GM12878 (cell line): ENCODE results near the gene RECQL5. TPM values are rescaled to one million over a fixed set of nuclear protein-coding genes. Genes with fewer than 3 reads are reported as not detected.

ENCODE experiments used
- ATAC-seq: fragments of 200-7000 bp; cut with Tn5 transposase; 3 replicates; pipeline ENCODE4 v1.9.1; 2020; ENCODE audit warnings: mild to moderate bottlenecking, moderate library complexity
- BruUV-seq: library from RNA; stranded (reverse); fragments of 400-500 nt; replicated peaks from 2 replicates; lab custom pipeline; 2021; lab: Mats Ljungman, UMichigan
- CTCF ChIA-PET: fragments of 300-600 bp; sonication (Branson Sonifier 250); formaldehyde crosslinking; extraction: SDS; loops from one replicate; lab custom pipeline; 2021; ENCODE audit warnings: inconsistent platforms; lab: Yijun Ruan, JAX
- POLR2A ChIA-PET: fragments of 350-600 bp; formaldehyde crosslinking; extraction: SDS; loops from one replicate; lab custom pipeline; 2021; ENCODE audit warnings: inconsistent platforms; lab: Charles Lee
- RAD21 ChIA-PET: fragments of 300-600 bp; sonication (Branson Sonifier 250); formaldehyde crosslinking; loops from one replicate; lab custom pipeline; 2023; ENCODE audit warnings: antibody characterized with exemption; ENCODE audit not compliant: unreplicated experiment; lab: Charles Lee
- SMC1A ChIA-PET: fragments of 300-600 bp; sonication (Branson Sonifier 250); formaldehyde crosslinking; loops from one replicate; lab custom pipeline; 2023; ENCODE audit not compliant: unreplicated experiment, uncharacterized antibody; lab: Charles Lee
- DNase-seq: peaks from one replicate; pipeline ENCODE4 v3.0.0-alpha.2; 2011; ENCODE audit warnings: low read depth, low spot score
- FAIRE-seq: peaks from 3 replicates; lab custom pipeline; 2011; peaks lifted over from hg19 to GRCh38; lab: Jason Lieb, UNC
- H2AFZ ChIP-seq: 2 replicates; pipeline ENCODE4 v1.6.0; 2011; ENCODE audit warnings: low read depth, low read length, control low read depth; ENCODE audit not compliant: control insufficient read depth
- H3K27ac ChIP-seq: 2 replicates; pipeline ENCODE4 v1.5.1; 2011; ENCODE audit warnings: control low read depth; ENCODE audit not compliant: control insufficient read depth, insufficient read depth
- H3K27me3 ChIP-seq, 2 experiments: replicated peaks in 1 of 2; 2 replicates each; pipeline versions ENCODE4 v1.6.0 to v1.6.1; 2011; ENCODE audit warnings: low read length in 1 of 2; ENCODE audit not compliant: control insufficient read depth in 2 of 2, insufficient read depth in 2 of 2
- H3K36me3 ChIP-seq, 2 experiments: 2 replicates each; pipeline ENCODE4 v1.5.1; 2011; ENCODE audit warnings: low read length in 1 of 2; ENCODE audit not compliant: control insufficient read depth in 2 of 2, insufficient read depth in 2 of 2
- H3K4me1 ChIP-seq: 2 replicates; pipeline ENCODE4 v1.6.1; 2011; ENCODE audit warnings: mild to moderate bottlenecking, low read length, moderate library complexity, mixed read lengths; ENCODE audit not compliant: control insufficient read depth, insufficient read depth
- H3K4me2 ChIP-seq: 2 replicates; pipeline ENCODE4 v1.6.0; 2011; ENCODE audit warnings: control low read depth; ENCODE audit not compliant: control insufficient read depth, insufficient read depth
- H3K4me3 ChIP-seq: fragments of 200-600 bp; sonication (generic); 2 replicates; pipeline ENCODE4 v1.5.1; 2016
- H3K79me2 ChIP-seq: 2 replicates; pipeline ENCODE4 v1.6.0; 2011; ENCODE audit warnings: low read length; ENCODE audit not compliant: control insufficient read depth, insufficient read depth
- H3K9ac ChIP-seq: 2 replicates; pipeline ENCODE4 v1.8.0; 2011; ENCODE audit warnings: low read length, control low read depth, mixed read lengths; ENCODE audit not compliant: control insufficient read depth, insufficient read depth
- H3K9me3 ChIP-seq: replicated peaks from 3 replicates; pipeline ENCODE4 v1.5.1; 2011; ENCODE audit warnings: mild to moderate bottlenecking, low read length; ENCODE audit not compliant: control insufficient read depth, insufficient read depth
- H4K20me1 ChIP-seq: 2 replicates; pipeline ENCODE4 v1.6.0; 2011; ENCODE audit not compliant: control insufficient read depth, insufficient read depth
- BHLHE40 ChIP-seq, 2 experiments: fragments of 450-650 bp in 1 of 2; IDR thresholded peaks; 2 replicates each; pipeline ENCODE4 v1.6.1; 2011 to 2017; ENCODE audit warnings: low read depth in 2 of 2, borderline replicate concordance in 1 of 2, improper control_type of control experiment in 1 of 2, low read length in 1 of 2, mild to moderate bottlenecking in 1 of 2
- CBX5 ChIP-seq: sonication (generic); IDR thresholded peaks from 2 replicates; pipeline ENCODE4 v1.6.1; 2016; ENCODE audit warnings: low read depth, moderate library complexity, mild to moderate bottlenecking, inconsistent platforms
- CHD2 ChIP-seq: IDR thresholded peaks from 2 replicates; pipeline ENCODE4 v1.6.1; 2011; ENCODE audit warnings: low read depth, low read length, improper control_type of control experiment, borderline replicate concordance
- DPF2 ChIP-seq: fragments of 450-650 bp; IDR thresholded peaks from 2 replicates; pipeline ENCODE4 v1.6.1; 2017; ENCODE audit warnings: mild to moderate bottlenecking
- HCFC1 ChIP-seq: fragments of 150-350 bp; IDR thresholded peaks from 2 replicates; pipeline ENCODE4 v1.6.1; 2014; ENCODE audit warnings: low read length
- HSF1 ChIP-seq: fragments of 150-350 bp; IDR thresholded peaks from 2 replicates; pipeline ENCODE4 v1.6.1; 2014; ENCODE audit warnings: mild to moderate bottlenecking, low read depth, low read length
- KDM1A ChIP-seq: fragments of 200-600 bp; sonication (generic); IDR thresholded peaks from 2 replicates; pipeline ENCODE4 v1.6.1; 2016; ENCODE audit warnings: borderline replicate concordance
- KLF5 ChIP-seq: fragments of 450-650 bp; IDR thresholded peaks from 2 replicates; pipeline ENCODE4 v1.6.1; 2014; ENCODE audit warnings: mild to moderate bottlenecking; ENCODE audit not compliant: partially characterized antibody
- PAX5 ChIP-seq: IDR thresholded peaks from 2 replicates; pipeline ENCODE4 v1.6.1; 2011; ENCODE audit warnings: low read depth, low read length, borderline replicate concordance
- RB1 ChIP-seq: fragments of 450-650 bp; formaldehyde crosslinking; IDR thresholded peaks from 2 replicates; pipeline ENCODE4 v1.6.1; 2017; ENCODE audit warnings: mild to moderate bottlenecking, borderline replicate concordance
- RFX5 ChIP-seq: IDR thresholded peaks from 2 replicates; pipeline ENCODE4 v1.6.1; 2011; ENCODE audit warnings: low read depth, low read length, improper control_type of control experiment
- SIX5 ChIP-seq: IDR thresholded peaks from 2 replicates; pipeline ENCODE4 v1.6.1; 2011; ENCODE audit warnings: mild to moderate bottlenecking, low read depth, low read length, moderate library complexity; ENCODE audit not compliant: severe bottlenecking
- SMARCA5 ChIP-seq: fragments of 450-650 bp; IDR thresholded peaks from 2 replicates; pipeline ENCODE4 v1.6.1; 2017; ENCODE audit warnings: mild to moderate bottlenecking
- TCF7 ChIP-seq: IDR thresholded peaks from 2 replicates; pipeline ENCODE4 v1.6.1; 2014; ENCODE audit warnings: antibody characterized with exemption, borderline replicate concordance
- YY1 ChIP-seq: IDR thresholded peaks from 2 replicates; pipeline ENCODE4 v1.6.1; 2011; ENCODE audit warnings: low read depth, mild to moderate bottlenecking, low read length
- ZNF207 ChIP-seq: fragments of 450-650 bp; IDR thresholded peaks from 2 replicates; pipeline ENCODE4 v1.6.1; 2014; ENCODE audit warnings: antibody characterized with exemption, mild to moderate bottlenecking, borderline replicate concordance
- WGBS: methylation state at CpG from one replicate; pipeline ENCODE4 v1.1.6; 2016; ENCODE audit warnings: low lambda C conversion rate; ENCODE audit not compliant: insufficient replicate concordance, insufficient coverage; ENCODE audit errors: missing lambda C conversion rate; 5-methylcytosine and 5-hydroxymethylcytosine counted together
- in situ Hi-C: fragments of 300-500 bp; cut with MboI; formaldehyde crosslinking; loops from 9 replicates; pipeline ENCODE4 v1.14.3; 2018; ENCODE audit warnings: mixed read lengths
- intact Hi-C: fragments of 100-400 bp; cut with micrococcal nuclease; formaldehyde crosslinking; loops from one replicate; pipeline ENCODE4 v1.14.2; 2022; ENCODE audit not compliant: unreplicated experiment
- polyA plus RNA-seq, 11 experiments: library from polyadenylated mRNA; depleted of rRNA in 4 of 11; unstranded in 6 of 11; stranded (reverse) in 5 of 11; fragments of >200 nt; fragmentation: Nextera tagmentation in 4 of 11; fragmentation: Illumina TruSeq in 1 of 11; extraction: Ambion mirVana in 4 of 11; extraction: Trizol in 1 of 11; gene quantifications; 1 replicate in 1 of 11; 2 replicates in 10 of 11; pipeline versions ENCODE4 v1.2.1 to v1.2.3, GENCODE V29; 2011 to 2016; ENCODE audit warnings: inconsistent platforms in 2 of 11, missing spikeins in 2 of 11, low read depth in 1 of 11
- total RNA-seq, 4 experiments: library from RNA; depleted of rRNA in 3 of 4; stranded (reverse); fragments of >200 nt in 3 of 4; fragmentation: Illumina TruSeq in 1 of 4; extraction: Trizol in 1 of 4; gene quantifications; 2 replicates each; pipeline versions ENCODE4 v1.2.1 to v1.2.3, GENCODE V29; 2013 to 2021

The RECQL5 gene
- total and polyA plus RNA-seq, 10 of the 15 experiments (the other 5 are each of a cell fraction or from before 2014, with no cell fraction given) = 3.6 to 30.6 (median 20.1) TPM

- TF ChIP-seq BHLHE40 (IDR thresholded peaks at IDR 0.05; ENCODE audit: borderline replicate concordance in 1 of 2, low read depth in 2 of 2, low read length in 1 of 2) (0 out of 4 replicates have a peak, but pooled peaks of 1 of the 2 experiments have one; percentile 34), SIX5 (peak; percentile 46), RB1 (no peak), RFX5 (no peak), KDM1A (no peak), SMARCA5 (no peak)
These were observed 33.2 kb downstream of the RECQL5 start (continued) for GRCh38 chr17:75633486-75634375.

GRCh38 chr17:75632863-75633485 lies 34.0 kb downstream of the RECQL5 start, which contains the start of gene SMIM5:
TSS of gene SMIM5 (plus strand) at chr17:75633434. CDS start at chr17:75640202, 6,768 bp downstream.
- no TSS peak for BruUV-seq
- DNase-seq = no peak
- H3K9ac ChIP-seq = no peak within 1 kb of the TSS; the same call in 1 of the 2 replicates
- ChIA-PET RAD21 (interaction anchor here (0.6 to 6.3 kb wide), 20 partner anchors 12 to 206 kb away, joined by 3 to 148 read pairs (median 6); partner anchors contain the start of genes LLGL2 and TSEN54), CTCF (interaction anchor here (0.6 to 13.0 kb wide), 43 partner anchors 9 to 470 kb away, joined by 3 to 349 read pairs (median 5); partner anchors contain the start of genes GALK1, RECQL5, SAP30BP and SLC25A19), SMC1A (interaction anchor here (0.8 to 4.3 kb wide), 17 partner anchors 9 to 129 kb away, joined by 3 to 44 read pairs (median 7); partner anchors contain the start of genes RECQL5 and SAP30BP), POLR2A (interaction anchor here (0.5 to 1.9 kb wide), 8 partner anchors 13 to 337 kb away, joined by 3 to 8 read pairs (median 4); a partner anchor contains a TSS)
- intact Hi-C loops (loop anchor here (1.0 kb wide), 1 partner anchor 117 kb away; no protein-coding TSS in a partner anchor), in situ Hi-C loops (loop anchor here (10.0 kb wide), 1 partner anchor 112 kb away; no protein-coding TSS in a partner anchor)
- H3K27ac ChIP-seq = no peak within 1 kb of the TSS
- H3K79me2 ChIP-seq = no peaks in the 10 kb centered on the region
- no peak within 1 kb of the TSS for H3K4me3 ChIP-seq
- H3K4me1 ChIP-seq = peaks cover 8% of the 10 kb centered on the region
- 25% methylated on average over 19 of the region's 19 CpGs for whole genome bisulfite sequencing
- no peak within 1 kb of the TSS for H2AFZ ChIP-seq
- no peaks in the 10 kb centered on the region; the same call in 1 of the 2 replicates for H4K20me1 ChIP-seq
- peak; percentile 56 for FAIRE-seq
- H3K36me3 ChIP-seq = peaks cover 0 to 2% of the 10 kb centered on the region in 2 experiments; a peak in 2 of 4 replicates
- no peaks in the 10 kb centered on the region for H3K9me3 ChIP-seq
- no peak within 1 kb of the TSS for H3K4me2 ChIP-seq
- peak; percentile 97 for ATAC-seq
- H3K27me3 ChIP-seq = no peaks in the 10 kb centered on the region
- no peak for TF ChIP-seq TCF7
- TF ChIP-seq DPF2 = no peak
- no peak for TF ChIP-seq KLF5
- no peak for TF ChIP-seq CBX5
- no peak for TF ChIP-seq ZNF207
- TF ChIP-seq HCFC1 = no peak
- TF ChIP-seq CHD2 = no peak
- TF ChIP-seq PAX5 = no peak
- TF ChIP-seq YY1 = peak; percentile 70; the same call in 1 of the 2 replicates
- no peak for TF ChIP-seq HSF1
